Fibroblast of lung (primary cell): ENCODE data around the gene FIZ1. TPM values are rescaled to one million over a fixed set of nuclear protein-coding genes. Genes with fewer than 3 reads are reported as not detected.
A peak's percentile ranks its signal among the peaks of the same experiment; 100 is the strongest.

ENCODE experiments used
- DNase-seq, 2 donors: peaks; one replicate each; pipeline versions ENCODE4 v3.0.0 to v3.0.0-alpha.2; 2010; ENCODE audit warnings: low read depth in 2 of 2
- H2AFZ ChIP-seq: 2 replicates; pipeline ENCODE4 v1.5.1; 2012; ENCODE audit warnings: low read length, control low read depth, inconsistent platforms
- H3K27ac ChIP-seq: 2 replicates; pipeline ENCODE4 v1.5.1; 2011; ENCODE audit warnings: low read length, control low read depth; ENCODE audit not compliant: insufficient read depth
- H3K27me3 ChIP-seq: 2 replicates; pipeline ENCODE4 v1.5.1; 2011; ENCODE audit warnings: mild to moderate bottlenecking, low read length; ENCODE audit not compliant: control insufficient read depth, insufficient read depth
- H3K36me3 ChIP-seq: 2 replicates; pipeline ENCODE4 v1.5.1; 2011; ENCODE audit warnings: low read length; ENCODE audit not compliant: control insufficient read depth, insufficient read depth
- H3K4me1 ChIP-seq: 2 replicates; pipeline ENCODE4 v1.5.1; 2011; ENCODE audit warnings: low read length; ENCODE audit not compliant: control insufficient read depth, insufficient read depth; ENCODE audit errors: extremely low read depth
- H3K4me2 ChIP-seq: 2 replicates; pipeline ENCODE4 v1.5.1; 2011; ENCODE audit warnings: low read length, control low read depth; ENCODE audit not compliant: insufficient read depth; ENCODE audit errors: extremely low read depth
- H3K4me3 ChIP-seq, 4 experiments: fragments of 200-600 bp in 1 of 4; sonication (generic) in 1 of 4; replicated peaks in 1 of 4; 2 replicates each; pipeline ENCODE4 v1.5.1; 2011 to 2016; ENCODE audit warnings: low read length in 4 of 4, low read depth in 3 of 4, mild to moderate bottlenecking in 3 of 4, control low read depth in 2 of 4, inconsistent platforms in 1 of 4, mixed read lengths in 1 of 4; ENCODE audit not compliant: insufficient read depth in 1 of 4; ENCODE audit errors: control extremely low read depth in 1 of 4
- H3K79me2 ChIP-seq: 2 replicates; pipeline ENCODE4 v1.5.1; 2012; ENCODE audit warnings: mild to moderate bottlenecking, low read length, inconsistent platforms; ENCODE audit not compliant: control insufficient read depth, insufficient read depth
- H3K9ac ChIP-seq: 2 replicates; pipeline ENCODE4 v1.5.1; 2011; ENCODE audit warnings: mild to moderate bottlenecking, low read length, control low read depth; ENCODE audit not compliant: insufficient read depth
- H3K9me3 ChIP-seq: 2 replicates; pipeline ENCODE4 v1.5.1; 2012; ENCODE audit warnings: low read depth, low read length; ENCODE audit not compliant: control insufficient read depth, insufficient read depth
- H4K20me1 ChIP-seq: 2 replicates; pipeline ENCODE4 v1.5.1; 2011; ENCODE audit warnings: low read length; ENCODE audit not compliant: control insufficient read depth, insufficient read depth; ENCODE audit errors: extremely low read depth
- EZH2 ChIP-seq: IDR thresholded peaks from 2 replicates; pipeline ENCODE4 v1.5.1; 2012; ENCODE audit warnings: low read length, control low read depth, mild to moderate bottlenecking; ENCODE audit errors: missing control alignments
- polyA plus RNA-seq, 2 donors: library from polyadenylated mRNA; depleted of rRNA in 1 of 2; stranded (reverse) in 1 of 2; unstranded in 1 of 2; fragments of >200 nt; gene quantifications; 2 replicates each; pipeline ENCODE4 v1.2.1, GENCODE V29; 2011 to 2012; ENCODE audit warnings: missing spikeins in 1 of 2
- total RNA-seq: library from RNA; depleted of rRNA; stranded (reverse); fragments of >200 nt; gene quantifications from 2 replicates; pipeline ENCODE4 v1.2.1, GENCODE V29; 2014
- TF ChIP-seq, protein P1 (sequence below), 2 donors: IDR thresholded peaks in 1 of 2; conservative IDR thresholded peaks in 1 of 2; 1 replicate in 1 of 2; 2 replicates in 1 of 2; pipeline ENCODE4 v1.5.1; 2011 to 2012; ENCODE audit warnings: low read length in 2 of 2, control low read depth in 1 of 2, inconsistent platforms in 1 of 2, low read depth in 1 of 2, mild to moderate bottlenecking in 1 of 2

The FIZ1 gene
- total and polyA plus RNA-seq, 2 donors (not counting 1 experiment from before 2014, with no cell fraction given), result 1.8 to 2.3 TPM

DNA sequence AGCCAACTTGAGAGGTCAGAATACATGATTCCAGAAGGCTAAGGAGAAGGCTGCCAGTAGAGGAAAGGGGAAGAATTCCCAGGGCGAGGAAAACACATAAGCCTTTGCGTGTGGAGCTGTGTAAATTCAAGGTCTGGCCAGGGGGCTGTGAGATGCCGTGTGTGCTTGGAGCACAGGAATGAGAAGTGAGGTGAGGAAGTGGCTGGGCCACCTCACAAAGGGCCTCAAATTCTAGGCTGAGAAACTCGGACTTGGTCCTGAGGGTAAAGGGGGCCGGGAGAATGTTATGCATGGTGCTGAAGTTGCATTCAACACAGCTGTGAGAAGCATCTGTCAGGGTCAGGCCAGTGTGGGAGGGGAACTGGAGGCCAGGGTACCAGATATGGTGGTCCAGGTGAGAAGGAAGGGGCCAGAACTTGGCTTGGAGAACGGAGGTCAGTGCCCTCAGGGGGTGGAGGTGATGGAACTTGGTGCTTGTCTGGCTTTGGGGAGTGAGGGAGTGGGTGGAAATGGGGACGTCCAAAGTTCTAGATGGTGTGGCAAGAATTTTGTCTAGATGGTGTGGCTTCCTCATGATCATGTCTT, 36.6 kb upstream of the FIZ1 start:
- peak overlapping the region; percentile 95 for H3K27ac ChIP-seq

DNA sequence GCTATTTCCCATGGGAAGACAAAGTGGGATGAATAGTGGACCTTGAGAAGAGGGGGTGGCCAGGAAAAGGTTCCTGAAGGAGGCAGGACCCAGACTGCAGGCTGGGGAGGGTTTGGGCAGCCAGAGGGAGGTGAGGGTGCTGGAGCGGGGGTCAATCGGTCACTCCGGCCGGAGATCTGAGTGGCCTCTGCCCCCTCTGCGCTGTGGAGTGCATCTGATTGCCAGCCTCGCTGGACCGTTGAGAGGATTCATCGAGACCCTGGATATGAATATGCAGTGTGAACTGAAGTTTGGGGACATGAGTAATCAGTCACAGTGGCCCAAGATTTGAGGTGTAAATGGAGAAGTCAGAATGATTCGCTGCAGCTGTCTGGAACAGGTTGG, 36.0 kb upstream of the FIZ1 start:
- peaks cover 5% of the 10 kb centered on the region for H3K36me3 ChIP-seq
- H3K9me3 ChIP-seq, result no peaks in the 10 kb centered on the region
- H2AFZ ChIP-seq, result peak overlapping the region; percentile 4
- TF ChIP-seq EZH2, result no peak
- TF ChIP-seq, protein P1, sequence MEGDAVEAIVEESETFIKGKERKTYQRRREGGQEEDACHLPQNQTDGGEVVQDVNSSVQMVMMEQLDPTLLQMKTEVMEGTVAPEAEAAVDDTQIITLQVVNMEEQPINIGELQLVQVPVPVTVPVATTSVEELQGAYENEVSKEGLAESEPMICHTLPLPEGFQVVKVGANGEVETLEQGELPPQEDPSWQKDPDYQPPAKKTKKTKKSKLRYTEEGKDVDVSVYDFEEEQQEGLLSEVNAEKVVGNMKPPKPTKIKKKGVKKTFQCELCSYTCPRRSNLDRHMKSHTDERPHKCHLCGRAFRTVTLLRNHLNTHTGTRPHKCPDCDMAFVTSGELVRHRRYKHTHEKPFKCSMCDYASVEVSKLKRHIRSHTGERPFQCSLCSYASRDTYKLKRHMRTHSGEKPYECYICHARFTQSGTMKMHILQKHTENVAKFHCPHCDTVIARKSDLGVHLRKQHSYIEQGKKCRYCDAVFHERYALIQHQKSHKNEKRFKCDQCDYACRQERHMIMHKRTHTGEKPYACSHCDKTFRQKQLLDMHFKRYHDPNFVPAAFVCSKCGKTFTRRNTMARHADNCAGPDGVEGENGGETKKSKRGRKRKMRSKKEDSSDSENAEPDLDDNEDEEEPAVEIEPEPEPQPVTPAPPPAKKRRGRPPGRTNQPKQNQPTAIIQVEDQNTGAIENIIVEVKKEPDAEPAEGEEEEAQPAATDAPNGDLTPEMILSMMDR (conservative IDR thresholded peaks at IDR 0.05 in 1 of 2, IDR thresholded peaks at IDR 0.05 in 1 of 2; ENCODE audit: low read depth in 1 of 2, low read length in 2 of 2), result no peak
- peaks cover 9% of the 10 kb centered on the region for H3K4me1 ChIP-seq
- H4K20me1 ChIP-seq, result no peaks in the 10 kb centered on the region
- H3K4me3 ChIP-seq, result peak overlapping the region; percentile 67 to 100 (median 96)
- peak overlapping the region; percentile 92 for H3K4me2 ChIP-seq
- H3K27ac ChIP-seq, result peak overlapping the region; percentile 95
- peaks cover 38% of the 10 kb centered on the region for H3K79me2 ChIP-seq
- DNase-seq, result no peak
- no peaks in the 10 kb centered on the region for H3K27me3 ChIP-seq
- peak overlapping the region; percentile 91 for H3K9ac ChIP-seq

More for the DNA sequence above, 36.6 kb upstream of the FIZ1 start:
- no peak for DNase-seq
- peaks cover 38% of the 10 kb centered on the region for H3K79me2 ChIP-seq
- H3K4me1 ChIP-seq, result peaks cover 12% of the 10 kb centered on the region
- no peaks in the 10 kb centered on the region for H4K20me1 ChIP-seq
- H3K9ac ChIP-seq, result peak overlapping the region; percentile 91
- no peaks in the 10 kb centered on the region for H3K9me3 ChIP-seq
- H3K36me3 ChIP-seq, result peaks cover 5% of the 10 kb centered on the region
- peak overlapping the region; percentile 92 for H3K4me2 ChIP-seq
- H3K4me3 ChIP-seq, result peak overlapping the region; percentile 67 to 100 (median 96)
- no peak overlapping the region for H2AFZ ChIP-seq
- no peaks in the 10 kb centered on the region for H3K27me3 ChIP-seq
- TF ChIP-seq, protein P1 (conservative IDR thresholded peaks at IDR 0.05 in 1 of 2, IDR thresholded peaks at IDR 0.05 in 1 of 2; ENCODE audit: low read depth in 1 of 2, low read length in 2 of 2), result no peak
- no peak for TF ChIP-seq EZH2

DNA sequence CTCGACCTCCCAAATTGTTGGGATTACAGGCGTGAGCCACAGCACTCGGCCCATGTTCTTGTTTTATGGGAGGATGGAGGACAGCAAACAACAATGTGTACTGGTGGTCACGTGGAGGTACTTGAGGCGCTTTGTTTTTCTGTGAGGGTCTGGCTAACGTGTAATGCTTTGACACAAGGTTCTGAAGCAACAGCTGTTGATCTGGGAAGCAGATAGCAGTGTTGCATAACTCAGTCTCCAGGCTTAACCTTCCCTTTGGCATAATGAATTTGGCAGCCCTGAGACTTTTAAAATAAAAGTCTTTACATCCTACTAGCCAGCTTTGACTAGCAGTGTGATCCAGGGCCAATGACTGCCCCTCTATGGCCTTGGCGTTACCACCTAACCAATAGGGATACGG, 34.5 kb upstream of the FIZ1 start:
- Histone ChIP-seq H3K9ac (no peak overlapping the region), H3K79me2 (peaks cover 35% of the 10 kb centered on the region), H3K4me3 (no peak overlapping the region), H3K27me3 (no peaks in the 10 kb centered on the region), H3K36me3 (peaks cover 5% of the 10 kb centered on the region), H3K9me3 (no peaks in the 10 kb centered on the region), H3K27ac (no peak overlapping the region), H3K4me2 (no peak overlapping the region), H4K20me1 (no peaks in the 10 kb centered on the region), H2AFZ (no peak overlapping the region), H3K4me1 (peaks cover 6% of the 10 kb centered on the region)
- no peak for DNase-seq
- no peak for TF ChIP-seq EZH2
- TF ChIP-seq, protein P1 (conservative IDR thresholded peaks at IDR 0.05 in 1 of 2, IDR thresholded peaks at IDR 0.05 in 1 of 2; ENCODE audit: low read depth in 1 of 2, low read length in 2 of 2), result no peak
